Right lobe of liver (tissue), 6 donors: ENCODE measurements around the gene PCSK7. TPM values are rescaled to one million over a fixed set of nuclear protein-coding genes. Genes with fewer than 3 reads are reported as not detected.

Experiments used
- ATAC-seq, 4 donors: fragments of 200-7000 bp; cut with Tn5 transposase; one replicate each; pipeline ENCODE4 v1.9.1; 2020; ENCODE audit warnings: mild to moderate bottlenecking in 4 of 4, moderate library complexity in 4 of 4
- DNase-seq, 3 donors: peaks; one replicate each; pipeline ENCODE4 v3.0.0-alpha.2; 2020
- H3K27ac ChIP-seq, 3 donors: fragments of 200-600 bp; one replicate each; pipeline ENCODE4 v1.8.0; 2022
- H3K27me3 ChIP-seq, 2 donors: fragments of 200-600 bp; one replicate each; pipeline ENCODE4 v1.8.0; 2022
- H3K36me3 ChIP-seq, 4 donors: fragments of 200-600 bp; sonication (generic) in 1 of 4; one replicate each; pipeline versions ENCODE4 v1.5.1 to v1.8.0; 2017 to 2022; ENCODE audit warnings: control low read depth in 1 of 4
- H3K4me1 ChIP-seq, 4 donors: fragments of 200-600 bp; sonication (generic) in 1 of 4; one replicate each; pipeline versions ENCODE4 v1.5.1 to v1.8.0; 2017 to 2022; ENCODE audit warnings: control low read depth in 1 of 4
- H3K4me3 ChIP-seq, 3 donors: fragments of 200-600 bp; one replicate each; pipeline ENCODE4 v1.8.0; 2022
- H3K9me3 ChIP-seq, 4 donors: fragments of 200-600 bp; sonication (generic) in 1 of 4; one replicate each; pipeline versions ENCODE4 v1.5.1 to v1.8.0; 2017 to 2022; ENCODE audit warnings: control low read depth in 1 of 4
- CTCF ChIP-seq, 4 donors: fragments of 200-600 bp in 3 of 4; fragments of 450-650 bp in 1 of 4; IDR thresholded peaks; one replicate each; pipeline versions ENCODE4 v1.5.1 to v1.8.0; 2016 to 2022; ENCODE audit warnings: antibody characterized with exemption in 4 of 4, mild to moderate bottlenecking in 2 of 4
- POLR2A ChIP-seq: fragments of 450-650 bp; IDR thresholded peaks from one replicate; pipeline ENCODE4 v1.6.1; 2017; ENCODE audit warnings: antibody characterized with exemption, mild to moderate bottlenecking
- WGBS: methylation state at CpG from one replicate; pipeline ENCODE4 v1.1.6; 2018; ENCODE audit warnings: low coverage, low lambda C conversion rate; ENCODE audit not compliant: insufficient coverage; ENCODE audit errors: missing lambda C conversion rate; 5-methylcytosine and 5-hydroxymethylcytosine counted together
- intact Hi-C, 2 donors: fragments of 100-400 bp; cut with DNase I; formaldehyde crosslinking; loops; one replicate each; pipeline versions ENCODE4 v1.11.2 to v1.14.1; 2022
- total RNA-seq, 6 experiments: library from RNA; depleted of rRNA in 2 of 6; stranded (reverse); fragments of >200 nt in 2 of 6; fragmentation: NEBNext Ultra II Directional in 3 of 6; extraction: Animal tissue kit (Norgen Biotek cat#: 25700) in 3 of 6; gene quantifications; one replicate each; pipeline versions ENCODE4 v1.1.0 to v1.2.4, GENCODE V29; 2016 to 2023
- donor health status: DM: no; HTN: yes; CAD: no.
- donor health status: DM: no; HTN: no; CAD: no.
- donor health status: DM: no; HTN: no; CAD: no.
- donor health status: DM: no; HTN: yes; CAD: no.
- donor health status: DM: no; HTN: yes; CAD: no.

PCSK7 gene
- total RNA-seq, 6 experiments from 2014 or later = 19.3 to 28.5 (median 25.8) TPM

GRCh38 chr11:117229931-117230285 is 2.0 kb downstream of the PCSK7 start:
- TF ChIP-seq CTCF (IDR thresholded peaks at IDR 0.05) (no peak), POLR2A (no peak)
- DNase-seq = no peak
- Histone ChIP-seq H3K9me3 (no peaks in the 10 kb centered on the region), H3K27ac (no peak overlapping the region), H3K4me1 (peaks cover 0 to 18% (median 6%) of the 10 kb centered on the region in 4 donors), H3K27me3 (no peaks in the 10 kb centered on the region), H3K36me3 (peaks cover 0 to 35% (median 7%) of the 10 kb centered on the region in 4 donors), H3K4me3 (no peak overlapping the region)
- intact Hi-C loops = loop anchor here in 1 of 2 donors (10.0 kb wide), 2 partner anchors 55 to 375 kb away; partner anchors contain the start of gene SIDT2
- no peak for ATAC-seq
- 71% methylated on average over 2 of the region's 5 CpGs for WGBS

GRCh38 chr11:117229411-117229810 is 2.5 kb downstream of the PCSK7 start:
- WGBS = 88% methylated on average over 3 of the region's 12 CpGs
- Histone ChIP-seq H3K4me3 (no peak overlapping the region), H3K27ac (no peak overlapping the region), H3K4me1 (peaks cover 0 to 18% (median 6%) of the 10 kb centered on the region in 4 donors), H3K36me3 (peaks cover 0 to 35% (median 7%) of the 10 kb centered on the region in 4 donors), H3K27me3 (no peaks in the 10 kb centered on the region), H3K9me3 (no peaks in the 10 kb centered on the region)
- DNase-seq (no peak), ATAC-seq (no peak)
- TF ChIP-seq POLR2A = no peak
- TF ChIP-seq CTCF (IDR thresholded peaks at IDR 0.05) = no peak
- intact Hi-C loops = loop anchor here in 1 of 2 donors (10.0 kb wide), 2 partner anchors 55 to 375 kb away; partner anchors contain the start of gene SIDT2

GRCh38 chr11:117228091-117228490 is 3.8 kb downstream of the PCSK7 start:
- ATAC-seq (no peak), DNase-seq (peak in 1 of 3 donors; percentile 38)
- WGBS = 90% methylated on average over 11 of the region's 11 CpGs
- Histone ChIP-seq H3K4me3 (no peak overlapping the region), H3K27me3 (no peaks in the 10 kb centered on the region), H3K9me3 (no peaks in the 10 kb centered on the region), H3K4me1 (peaks cover 0 to 11% (median 6%) of the 10 kb centered on the region in 4 donors), H3K27ac (no peak overlapping the region), H3K36me3 (peaks cover 0 to 36% (median 12%) of the 10 kb centered on the region in 4 donors)
- intact Hi-C loops = loop anchor here in 1 of 2 donors (10.0 kb wide), 2 partner anchors 53 to 373 kb away; partner anchors contain the start of gene SIDT2
- TF ChIP-seq CTCF (IDR thresholded peaks at IDR 0.05) = no peak
- TF ChIP-seq POLR2A = no peak

- peaks cover 0 to 11% (median 6%) of the 10 kb centered on the region in 4 donors for H3K4me1 ChIP-seq
- intact Hi-C loops = loop anchor here in 1 of 2 donors (10.0 kb wide), 2 partner anchors 52 to 372 kb away; partner anchors contain the start of gene SIDT2
- peak; percentile 88 to 96 (median 90) for ATAC-seq
- no peak overlapping the region for H3K27ac ChIP-seq
- H3K36me3 ChIP-seq = peaks cover 0 to 43% (median 13%) of the 10 kb centered on the region in 4 donors
- DNase-seq = peak in 1 of 3 donors; percentile 55
- no peaks in the 10 kb centered on the region for H3K9me3 ChIP-seq
- no peaks in the 10 kb centered on the region for H3K27me3 ChIP-seq
- H3K4me3 ChIP-seq = no peak overlapping the region
- 43% methylated on average over 10 of the region's 19 CpGs for WGBS
- peak; percentile 69 to 82 (median 77) for TF ChIP-seq CTCF (IDR thresholded peaks at IDR 0.05)
- no peak for TF ChIP-seq POLR2A
Observed at GRCh38 chr11:117226388-117227385, 5.2 kb downstream of the PCSK7 start.
